GM12801 (cell line): ENCODE data around the gene PQBP1.

Experiments used
- TF ChIP-seq, protein P1 (sequence below): IDR thresholded peaks from one replicate; pipeline ENCODE4 v1.5.1; 2011; ENCODE audit warnings: control low read depth; ENCODE audit not compliant: insufficient read length; ENCODE audit errors: extremely low read depth

Gene PQBP1, protein sequence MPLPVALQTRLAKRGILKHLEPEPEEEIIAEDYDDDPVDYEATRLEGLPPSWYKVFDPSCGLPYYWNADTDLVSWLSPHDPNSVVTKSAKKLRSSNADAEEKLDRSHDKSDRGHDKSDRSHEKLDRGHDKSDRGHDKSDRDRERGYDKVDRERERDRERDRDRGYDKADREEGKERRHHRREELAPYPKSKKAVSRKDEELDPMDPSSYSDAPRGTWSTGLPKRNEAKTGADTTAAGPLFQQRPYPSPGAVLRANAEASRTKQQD

DNA sequence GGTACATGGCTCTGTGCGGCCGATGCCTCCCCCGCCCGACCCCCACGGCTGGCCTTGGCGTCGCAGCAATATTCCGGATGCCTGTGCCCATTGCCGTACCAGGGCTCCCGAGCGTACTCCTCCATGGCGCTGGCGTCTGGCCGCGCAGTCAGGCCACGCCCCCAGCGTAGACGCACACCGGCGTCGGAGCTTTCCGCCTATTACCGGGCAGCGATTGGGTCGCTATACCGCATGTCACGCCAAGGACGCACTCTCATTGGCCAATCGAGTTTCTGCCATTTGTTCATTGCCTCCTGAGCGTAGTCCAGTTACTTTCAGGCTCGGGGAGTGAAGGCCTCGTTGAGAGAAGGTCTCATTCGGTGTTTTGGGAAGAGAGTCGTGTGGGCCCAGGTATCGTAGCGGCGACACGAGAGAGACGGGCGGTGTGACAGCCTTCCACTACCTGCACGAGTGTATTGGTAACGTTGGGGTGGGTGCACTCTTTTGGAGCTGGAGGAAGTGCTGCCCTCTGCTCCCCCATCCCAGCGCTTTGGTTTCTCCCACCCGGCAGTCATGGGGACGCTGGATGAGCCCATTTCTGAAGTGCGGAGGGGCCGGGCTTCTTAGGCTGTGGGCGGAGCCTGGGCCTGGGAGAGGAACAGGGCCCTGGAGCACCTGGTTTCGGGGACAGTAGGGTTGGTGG lies at the start of gene PQBP1, which contains the start of gene TIMM17B:
TSS of gene PQBP1 (plus strand) at position 306 of the 682 bp plus-strand sequence. CDS start 580 bp downstream, outside the sequence.
TSS of gene TIMM17B (minus strand) at position 144 of the 682 bp plus-strand sequence. CDS start at position 125, 19 bp downstream.
- TF ChIP-seq, protein P1, sequence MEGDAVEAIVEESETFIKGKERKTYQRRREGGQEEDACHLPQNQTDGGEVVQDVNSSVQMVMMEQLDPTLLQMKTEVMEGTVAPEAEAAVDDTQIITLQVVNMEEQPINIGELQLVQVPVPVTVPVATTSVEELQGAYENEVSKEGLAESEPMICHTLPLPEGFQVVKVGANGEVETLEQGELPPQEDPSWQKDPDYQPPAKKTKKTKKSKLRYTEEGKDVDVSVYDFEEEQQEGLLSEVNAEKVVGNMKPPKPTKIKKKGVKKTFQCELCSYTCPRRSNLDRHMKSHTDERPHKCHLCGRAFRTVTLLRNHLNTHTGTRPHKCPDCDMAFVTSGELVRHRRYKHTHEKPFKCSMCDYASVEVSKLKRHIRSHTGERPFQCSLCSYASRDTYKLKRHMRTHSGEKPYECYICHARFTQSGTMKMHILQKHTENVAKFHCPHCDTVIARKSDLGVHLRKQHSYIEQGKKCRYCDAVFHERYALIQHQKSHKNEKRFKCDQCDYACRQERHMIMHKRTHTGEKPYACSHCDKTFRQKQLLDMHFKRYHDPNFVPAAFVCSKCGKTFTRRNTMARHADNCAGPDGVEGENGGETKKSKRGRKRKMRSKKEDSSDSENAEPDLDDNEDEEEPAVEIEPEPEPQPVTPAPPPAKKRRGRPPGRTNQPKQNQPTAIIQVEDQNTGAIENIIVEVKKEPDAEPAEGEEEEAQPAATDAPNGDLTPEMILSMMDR = no peak

DNA sequence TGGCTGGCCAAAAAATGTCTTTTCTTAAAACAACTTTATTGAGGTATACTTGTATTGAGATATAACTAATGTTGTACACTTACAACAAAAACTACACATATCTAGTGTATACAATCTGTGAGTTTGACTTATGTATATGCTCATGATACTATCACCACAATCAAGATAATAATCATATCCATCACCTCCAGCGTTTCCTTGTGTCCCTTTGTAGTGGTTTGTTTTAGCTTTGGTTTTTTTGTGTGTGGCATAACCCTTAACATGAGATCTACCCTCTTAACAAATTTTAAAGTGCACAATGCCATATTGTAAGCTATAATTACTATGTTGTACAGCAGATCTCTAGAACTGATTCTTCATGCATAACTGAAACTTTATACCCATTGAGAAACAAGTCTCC lies 48.9 kb upstream of the PQBP1 start:
- TF ChIP-seq, protein P1 = no peak

DNA sequence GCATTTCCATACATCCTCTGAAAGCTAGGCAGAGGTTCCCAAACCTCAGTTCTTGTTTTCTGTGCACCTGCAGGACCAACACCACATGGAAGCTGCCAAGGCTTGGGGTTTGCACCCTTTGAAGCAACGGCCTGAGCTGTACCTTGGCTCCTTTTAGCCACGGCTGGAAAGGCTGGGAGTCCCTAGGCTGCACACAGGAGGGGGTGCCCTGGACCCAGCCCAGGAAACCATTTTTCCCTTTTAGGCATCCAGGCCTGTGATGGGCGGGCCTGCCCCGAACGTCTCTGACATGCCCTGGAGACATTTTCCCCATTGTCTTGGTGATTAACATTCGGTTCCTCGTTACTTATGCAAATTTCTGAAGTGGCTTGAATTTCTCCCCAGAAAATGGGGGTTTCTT lies 44.9 kb upstream of the PQBP1 start:
- TF ChIP-seq, protein P1 = no peak

DNA sequence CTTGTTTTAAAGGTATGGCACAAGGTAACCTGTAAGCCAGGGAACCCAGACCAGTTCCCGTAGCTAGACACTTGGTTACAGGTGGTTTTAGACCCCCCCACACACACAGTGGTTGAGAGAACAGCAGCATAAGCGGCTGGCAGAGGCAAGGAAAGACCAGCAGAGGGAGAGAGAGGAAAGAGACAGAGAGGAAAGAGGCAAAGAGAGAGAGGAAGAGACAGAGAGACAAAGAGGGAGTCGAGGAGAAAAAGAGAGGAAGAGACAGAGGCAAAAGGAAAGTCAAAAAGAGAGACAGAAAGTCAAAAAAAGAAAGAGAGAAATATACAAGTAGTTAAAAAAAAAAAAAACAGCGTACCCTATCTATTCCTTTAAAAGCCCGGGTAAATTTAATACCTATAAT lies 42.8 kb upstream of the PQBP1 start:
- TF ChIP-seq, protein P1 = no peak

DNA sequence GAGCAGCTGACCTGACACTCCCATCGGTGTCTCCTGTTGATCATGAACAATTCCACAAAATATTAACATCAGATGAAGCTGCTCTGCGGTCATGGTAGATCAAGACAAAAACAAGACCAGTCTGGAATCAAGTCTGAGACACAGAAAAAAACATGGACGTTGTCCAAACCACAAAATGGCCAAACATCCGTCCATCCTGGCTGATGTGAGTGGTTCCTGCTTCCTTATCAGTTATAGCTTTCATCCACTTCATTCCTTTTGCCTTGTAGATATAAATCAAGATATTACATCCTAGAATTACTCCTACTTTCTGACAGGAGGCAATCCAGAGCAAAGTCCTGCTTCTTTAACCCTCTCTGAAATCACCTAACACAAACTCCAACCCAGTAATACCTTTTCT lies 33.5 kb upstream of the PQBP1 start:
- TF ChIP-seq, protein P1 = no peak

DNA sequence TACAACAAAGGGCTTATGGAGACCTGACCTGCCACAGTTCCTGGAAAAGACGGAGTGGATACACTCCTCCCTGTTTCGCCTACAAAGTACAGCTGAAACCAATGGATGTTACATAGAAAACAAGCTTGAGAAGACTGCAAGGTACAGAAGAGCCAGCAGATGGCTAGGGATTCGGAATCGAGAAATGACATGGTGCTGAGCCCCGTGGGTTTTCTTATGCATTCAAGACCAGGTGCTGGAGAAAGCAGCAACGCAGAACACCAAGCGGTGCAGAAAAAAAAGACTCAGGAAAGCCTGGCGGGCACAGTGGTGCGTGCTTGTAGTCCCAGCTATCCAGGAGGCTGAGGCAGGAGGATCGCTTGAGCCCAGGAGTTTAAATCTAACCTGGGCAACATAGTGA lies 14.0 kb upstream of the PQBP1 start:
- TF ChIP-seq, protein P1 = no peak

DNA sequence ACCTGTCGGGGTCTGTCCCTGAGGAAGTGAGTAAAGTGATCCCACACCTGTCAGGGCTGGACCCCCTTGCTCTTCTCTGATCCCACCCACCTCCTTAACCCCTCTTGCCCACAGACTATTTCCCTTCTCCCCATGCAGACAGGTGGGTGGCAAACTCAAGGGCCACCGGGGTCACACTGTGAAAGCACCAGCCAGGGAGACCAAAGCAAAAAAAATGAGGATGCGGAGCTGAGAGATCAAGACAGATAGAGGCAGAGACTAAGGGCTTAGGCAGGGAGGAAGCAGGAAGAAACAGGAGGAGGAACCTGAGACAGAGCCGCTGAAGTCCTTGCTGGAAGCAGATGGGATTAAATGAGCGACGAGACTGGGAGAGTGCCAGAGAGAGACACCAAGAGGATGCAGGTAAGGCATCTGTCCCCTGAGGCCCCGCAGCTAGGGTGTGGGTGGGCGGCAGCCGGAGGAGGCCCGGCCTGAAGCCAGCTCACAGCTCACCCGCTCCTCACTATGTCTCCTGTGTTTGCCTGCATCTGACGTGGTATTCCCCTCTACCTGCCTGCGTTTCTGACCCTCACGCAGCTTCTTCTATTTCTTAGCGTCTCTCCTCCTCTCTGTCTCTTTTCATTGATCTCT lies 7.3 kb upstream of the PQBP1 start:
- TF ChIP-seq, protein P1 = no peak
